Type B pancreatic cell (in vitro differentiated cells): Measurements from ENCODE around the gene PRR13. TPM values are rescaled to one million over a fixed set of nuclear protein-coding genes. Genes with fewer than 3 reads are reported as not detected.
"Not testable (repeated sequence)": the region's sequence is repeated elsewhere in the genome, so short reads cannot be mapped to it uniquely, and the experiment has no call there.

Experiments
- DNase-seq: peaks from one replicate; pipeline ENCODE4 v3.0.0; 2021; ENCODE audit warnings: mixed read lengths; ENCODE audit not compliant: unreplicated experiment; ENCODE audit errors: extremely low spot score
- H3K27ac Mint-ChIP-seq: 2 replicates; pipeline ENCODE4 v1.8.0; 2021; ENCODE audit warnings: mild to moderate bottlenecking, mixed read lengths
- H3K27me3 Mint-ChIP-seq: 2 replicates; pipeline ENCODE4 v1.8.0; 2021; ENCODE audit warnings: mixed read lengths
- H3K36me3 Mint-ChIP-seq: 2 replicates; pipeline ENCODE4 v1.8.0; 2021; ENCODE audit warnings: mixed read lengths
- H3K4me1 Mint-ChIP-seq: one replicate; pipeline ENCODE4 v1.8.0; 2021; ENCODE audit warnings: mixed read lengths; ENCODE audit not compliant: unreplicated experiment
- H3K4me3 Mint-ChIP-seq: 2 replicates; pipeline ENCODE4 v1.8.0; 2021; ENCODE audit warnings: mild to moderate bottlenecking, mixed read lengths
- H3K9me3 Mint-ChIP-seq: 2 replicates; pipeline ENCODE4 v1.8.0; 2021; ENCODE audit warnings: mixed read lengths
- total RNA-seq: library from RNA; stranded (reverse); gene quantifications from 2 replicates; pipeline ENCODE4 v1.2.1, GENCODE V29; 2021; ENCODE audit warnings: low replicate concordance
- TF ChIP-seq, protein P1 (sequence below): fragments of 200-600 bp; sonication (generic); conservative IDR thresholded peaks from 2 replicates; pipeline ENCODE4 v1.5.0; 2021; ENCODE audit warnings: antibody characterized with exemption, mild to moderate bottlenecking

The PRR13 gene
- total RNA-seq, 1 donor from 2014 or later: 88.1 TPM

DNA sequence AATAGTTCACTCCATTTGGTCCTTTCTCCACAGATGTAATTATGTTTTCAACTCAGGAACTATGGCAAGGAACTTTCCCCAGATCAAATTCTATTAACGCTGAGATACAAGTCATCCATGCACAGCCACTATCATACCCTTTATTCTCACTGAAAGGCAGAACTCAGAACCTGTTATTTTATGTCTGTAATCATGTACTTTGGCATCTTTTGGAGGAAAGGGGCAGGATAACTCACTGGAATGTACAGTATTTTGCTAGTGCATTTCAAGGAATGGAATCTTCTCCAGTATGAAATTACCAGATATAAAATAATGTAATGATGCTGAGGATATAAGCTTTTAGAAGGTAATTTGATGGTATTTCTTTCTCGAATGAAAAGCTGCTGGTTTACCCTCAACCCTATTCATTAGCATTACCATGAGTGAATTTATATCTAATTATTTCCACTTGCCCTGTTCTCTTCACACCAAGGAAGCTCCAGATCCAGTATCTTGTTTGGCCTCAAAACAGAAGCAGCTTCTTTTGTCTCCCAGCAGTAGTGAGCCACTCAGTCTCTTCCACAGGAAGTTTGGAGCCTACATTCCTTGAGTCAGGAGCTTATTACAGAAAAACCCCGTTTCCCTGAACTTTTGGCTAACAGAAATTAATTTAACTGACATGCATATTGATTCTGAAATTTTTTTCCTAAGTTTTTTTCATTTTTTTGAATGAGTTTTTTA lies 27.9 kb upstream of the PRR13 start:
- no peak for DNase-seq
- no peak overlapping the region for H3K4me3 Mint-ChIP-seq
- peaks cover 19% of the 10 kb centered on the region for H3K36me3 Mint-ChIP-seq
- TF ChIP-seq, protein P1, sequence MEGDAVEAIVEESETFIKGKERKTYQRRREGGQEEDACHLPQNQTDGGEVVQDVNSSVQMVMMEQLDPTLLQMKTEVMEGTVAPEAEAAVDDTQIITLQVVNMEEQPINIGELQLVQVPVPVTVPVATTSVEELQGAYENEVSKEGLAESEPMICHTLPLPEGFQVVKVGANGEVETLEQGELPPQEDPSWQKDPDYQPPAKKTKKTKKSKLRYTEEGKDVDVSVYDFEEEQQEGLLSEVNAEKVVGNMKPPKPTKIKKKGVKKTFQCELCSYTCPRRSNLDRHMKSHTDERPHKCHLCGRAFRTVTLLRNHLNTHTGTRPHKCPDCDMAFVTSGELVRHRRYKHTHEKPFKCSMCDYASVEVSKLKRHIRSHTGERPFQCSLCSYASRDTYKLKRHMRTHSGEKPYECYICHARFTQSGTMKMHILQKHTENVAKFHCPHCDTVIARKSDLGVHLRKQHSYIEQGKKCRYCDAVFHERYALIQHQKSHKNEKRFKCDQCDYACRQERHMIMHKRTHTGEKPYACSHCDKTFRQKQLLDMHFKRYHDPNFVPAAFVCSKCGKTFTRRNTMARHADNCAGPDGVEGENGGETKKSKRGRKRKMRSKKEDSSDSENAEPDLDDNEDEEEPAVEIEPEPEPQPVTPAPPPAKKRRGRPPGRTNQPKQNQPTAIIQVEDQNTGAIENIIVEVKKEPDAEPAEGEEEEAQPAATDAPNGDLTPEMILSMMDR: no peak
- H3K4me1 Mint-ChIP-seq: peaks cover 18% of the 10 kb centered on the region
- H3K27me3 Mint-ChIP-seq: no peaks in the 10 kb centered on the region
- no peak overlapping the region for H3K27ac Mint-ChIP-seq
- no peaks in the 10 kb centered on the region for H3K9me3 Mint-ChIP-seq

DNA sequence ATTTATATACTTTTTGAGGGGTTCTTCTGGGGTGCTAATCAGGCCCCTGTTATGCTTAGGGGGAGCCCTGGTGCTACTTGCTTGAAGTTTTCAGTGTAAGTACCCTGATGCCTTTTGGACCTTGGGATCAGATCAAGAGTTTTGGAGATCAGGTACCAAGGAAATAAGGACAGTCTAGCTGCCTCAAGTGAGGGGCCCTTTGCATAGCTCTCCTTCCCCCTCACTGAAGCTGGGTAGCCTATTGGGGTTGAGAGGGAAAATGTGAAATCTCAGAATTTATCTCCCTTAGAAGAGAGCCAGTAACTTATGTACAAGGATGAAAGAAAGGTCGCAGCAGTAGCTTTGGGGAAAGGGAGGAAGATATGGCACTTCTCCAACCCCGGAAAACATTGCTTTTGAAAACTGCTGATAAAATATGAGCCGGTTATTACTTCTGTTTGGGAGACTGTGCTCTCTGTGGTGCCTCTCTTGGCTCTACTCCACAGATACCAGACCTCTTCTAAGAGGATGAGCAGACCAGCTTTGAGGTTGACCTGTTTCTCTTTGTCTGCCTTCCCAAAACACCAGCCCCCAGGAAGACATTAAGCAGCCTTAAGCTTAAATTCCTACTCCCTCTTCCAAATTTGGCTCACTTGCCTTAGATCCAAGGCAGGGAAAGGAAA lies 26.6 kb upstream of the PRR13 start:
- Mint-ChIP-seq H3K27me3 (no peaks in the 10 kb centered on the region), H3K9me3 (no peaks in the 10 kb centered on the region), H3K36me3 (peaks cover 15% of the 10 kb centered on the region), H3K4me3 (no peak overlapping the region), H3K4me1 (peaks cover 27% of the 10 kb centered on the region), H3K27ac (no peak overlapping the region)
- DNase-seq: no peak
- TF ChIP-seq, protein P1: no peak

DNA sequence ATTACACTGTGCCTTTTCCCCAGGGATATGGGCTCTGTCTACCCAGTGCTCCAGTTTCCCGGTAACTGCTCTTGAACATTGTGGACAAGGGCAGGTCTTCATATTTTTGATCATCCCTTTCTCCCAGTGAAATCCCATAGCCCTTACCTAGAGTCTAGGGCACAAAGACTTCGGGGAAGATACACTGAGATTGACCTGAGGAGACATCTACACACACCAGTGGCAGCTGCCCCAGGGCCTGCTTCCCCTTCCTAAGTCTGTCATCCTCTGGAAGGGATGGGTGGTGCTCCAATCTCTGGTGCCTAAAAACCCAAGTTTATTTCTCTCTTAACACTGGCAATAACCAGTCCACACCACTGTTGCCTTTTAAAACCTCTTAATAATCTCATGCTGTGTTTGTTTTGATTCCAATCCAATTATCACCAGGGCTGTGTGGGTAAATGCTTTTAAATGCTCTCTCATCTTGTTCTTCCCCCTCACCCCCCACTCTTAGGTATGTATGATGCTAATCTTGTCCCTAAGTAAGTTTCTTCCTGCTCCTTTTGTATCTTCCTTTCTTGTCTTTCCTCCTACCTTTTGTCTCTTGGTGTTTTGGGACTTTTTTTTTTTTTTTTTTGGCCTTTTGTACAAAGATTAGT lies 25.7 kb upstream of the PRR13 start:
- not testable (repeated sequence) for H3K4me3 Mint-ChIP-seq, H3K27me3 Mint-ChIP-seq, H3K9me3 Mint-ChIP-seq, DNase-seq
- Mint-ChIP-seq H3K27ac (peak overlapping the region; percentile 23), H3K36me3 (peaks cover 12% of the 10 kb centered on the region), H3K4me1 (peaks cover 31% of the 10 kb centered on the region)

DNA sequence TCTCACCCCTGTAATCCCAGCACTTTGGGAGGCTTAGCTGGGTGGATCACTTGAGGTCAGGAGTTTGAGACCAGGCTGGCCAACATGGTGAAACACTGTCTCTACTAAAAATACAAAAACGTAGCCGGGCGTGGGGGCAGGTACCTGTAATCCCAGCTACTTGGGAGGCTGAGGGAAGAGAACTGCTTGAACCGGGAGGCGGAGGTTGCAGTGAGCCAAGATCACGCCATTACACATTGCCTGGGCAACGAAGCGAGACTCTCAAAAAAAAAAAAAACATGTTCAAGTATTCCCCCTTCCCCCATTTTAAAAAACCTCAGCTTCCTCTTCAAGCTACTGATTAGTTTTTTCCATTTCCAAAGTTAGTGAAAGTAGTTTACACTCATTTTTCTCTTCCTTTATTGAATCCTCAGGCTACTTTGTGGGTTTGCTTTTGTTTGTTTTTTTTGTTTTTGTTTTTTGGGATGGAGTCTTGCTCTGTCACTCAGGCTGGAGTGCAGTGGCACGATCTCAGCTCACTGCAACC lies 24.2 kb upstream of the PRR13 start:
- H3K27me3 Mint-ChIP-seq, H3K4me3 Mint-ChIP-seq, H3K27ac Mint-ChIP-seq, H3K36me3 Mint-ChIP-seq, DNase-seq, H3K9me3 Mint-ChIP-seq: not testable (repeated sequence)
- H3K4me1 Mint-ChIP-seq: peaks cover 37% of the 10 kb centered on the region

DNA sequence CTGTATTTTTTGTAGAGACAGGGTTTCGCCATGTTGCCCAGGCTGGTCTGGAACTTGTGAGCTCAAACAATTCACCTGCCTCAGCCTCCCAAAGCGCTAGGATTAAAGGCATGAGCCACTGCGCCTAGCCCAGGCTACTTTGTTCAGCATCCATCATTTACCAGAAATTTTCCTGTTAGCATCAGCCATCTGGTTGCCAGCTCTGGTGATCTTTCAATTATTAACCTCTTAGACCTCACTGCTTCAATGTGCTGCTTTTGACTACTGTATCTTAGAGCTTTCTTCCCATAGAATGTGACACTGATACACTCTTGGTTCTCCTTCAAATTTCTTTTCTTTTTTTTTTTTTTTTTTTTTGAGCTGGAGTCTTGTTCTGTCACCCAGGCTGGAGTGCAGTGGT lies 23.3 kb upstream of the PRR13 start:
- Mint-ChIP-seq H3K27me3 (no peaks in the 10 kb centered on the region), H3K4me3 (no peak overlapping the region), H3K36me3 (peaks cover 4% of the 10 kb centered on the region), H3K4me1 (peaks cover 33% of the 10 kb centered on the region), H3K9me3 (no peaks in the 10 kb centered on the region), H3K27ac (peak overlapping the region; percentile 59)
- no peak for DNase-seq
- TF ChIP-seq, protein P1: no peak

DNA sequence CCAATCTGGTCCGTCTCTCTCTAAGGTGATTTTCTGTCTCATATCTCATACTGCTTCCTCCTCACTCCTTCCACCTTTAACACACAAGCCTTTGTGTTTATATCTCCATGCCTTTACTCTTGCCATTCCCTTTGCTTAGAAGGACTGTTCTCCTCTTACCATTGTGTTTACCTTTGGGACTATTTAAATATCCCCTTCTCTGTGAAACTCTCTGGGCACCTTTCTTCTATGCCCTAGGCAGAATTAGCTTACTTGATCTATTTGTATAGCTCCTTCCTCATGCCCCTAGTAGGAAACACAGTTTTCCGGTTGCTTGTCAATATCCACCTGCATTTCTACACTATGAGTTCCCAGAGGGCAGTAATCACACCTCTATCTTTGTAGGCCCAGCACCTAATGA lies 21.8 kb upstream of the PRR13 start:
- H3K9me3 Mint-ChIP-seq: no peaks in the 10 kb centered on the region
- no peak for DNase-seq
- no peaks in the 10 kb centered on the region for H3K27me3 Mint-ChIP-seq
- TF ChIP-seq, protein P1: no peak
- peaks cover 33% of the 10 kb centered on the region for H3K4me1 Mint-ChIP-seq
- H3K36me3 Mint-ChIP-seq: no peaks in the 10 kb centered on the region
- peak overlapping the region; percentile 19 for H3K27ac Mint-ChIP-seq
- H3K4me3 Mint-ChIP-seq: no peak overlapping the region

DNA sequence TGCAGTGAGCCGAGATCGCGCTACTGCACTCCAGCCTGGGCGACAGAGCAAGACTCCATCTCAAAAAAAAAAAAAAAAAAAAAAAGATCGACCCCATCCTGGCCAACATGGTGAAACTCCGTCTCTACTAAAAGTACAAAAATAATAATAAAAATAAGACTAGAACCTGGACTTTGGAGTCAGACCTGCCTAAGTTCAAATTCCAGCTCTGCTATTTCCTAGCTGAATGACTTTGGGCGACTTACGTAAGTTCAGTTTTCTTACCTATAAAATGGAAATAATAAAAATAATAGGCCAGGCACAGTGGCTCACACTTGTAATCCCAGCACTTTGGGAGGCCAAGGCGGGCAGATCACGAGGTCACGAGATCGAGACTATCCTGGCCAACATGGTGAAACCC lies 19.3 kb upstream of the PRR13 start:
- not testable (repeated sequence) for DNase-seq, H3K36me3 Mint-ChIP-seq, H3K4me3 Mint-ChIP-seq, H3K27ac Mint-ChIP-seq, H3K9me3 Mint-ChIP-seq, H3K27me3 Mint-ChIP-seq
- H3K4me1 Mint-ChIP-seq: peaks cover 24% of the 10 kb centered on the region
